ENCODE results near the gene IGFBP2.

GRCh38 chr2:216584112-216584511, 49.1 kb upstream of the IGFBP2 start:
- TF ChIP-seq CTCF (optimal IDR thresholded peaks at IDR 0.05 in 1 of 3, IDR thresholded peaks at IDR 0.05 in 1 of 3, conservative IDR thresholded peaks at IDR 0.05 in 1 of 3; ENCODE audit: extremely low read depth in 1 of 3, insufficient read depth in 2 of 3, low read length in 3 of 3): no peak
- no peak for TF ChIP-seq EZH2 (IDR thresholded peaks at IDR 0.05; ENCODE audit: low read length)

All from keratinocyte (primary cell).